Measurements from ENCODE around the gene FYN.
"Not testable (repeated sequence)": the region's sequence is repeated elsewhere in the genome, so short reads cannot be mapped to it uniquely, and the experiment has no call there.

Gene FYN

DNA sequence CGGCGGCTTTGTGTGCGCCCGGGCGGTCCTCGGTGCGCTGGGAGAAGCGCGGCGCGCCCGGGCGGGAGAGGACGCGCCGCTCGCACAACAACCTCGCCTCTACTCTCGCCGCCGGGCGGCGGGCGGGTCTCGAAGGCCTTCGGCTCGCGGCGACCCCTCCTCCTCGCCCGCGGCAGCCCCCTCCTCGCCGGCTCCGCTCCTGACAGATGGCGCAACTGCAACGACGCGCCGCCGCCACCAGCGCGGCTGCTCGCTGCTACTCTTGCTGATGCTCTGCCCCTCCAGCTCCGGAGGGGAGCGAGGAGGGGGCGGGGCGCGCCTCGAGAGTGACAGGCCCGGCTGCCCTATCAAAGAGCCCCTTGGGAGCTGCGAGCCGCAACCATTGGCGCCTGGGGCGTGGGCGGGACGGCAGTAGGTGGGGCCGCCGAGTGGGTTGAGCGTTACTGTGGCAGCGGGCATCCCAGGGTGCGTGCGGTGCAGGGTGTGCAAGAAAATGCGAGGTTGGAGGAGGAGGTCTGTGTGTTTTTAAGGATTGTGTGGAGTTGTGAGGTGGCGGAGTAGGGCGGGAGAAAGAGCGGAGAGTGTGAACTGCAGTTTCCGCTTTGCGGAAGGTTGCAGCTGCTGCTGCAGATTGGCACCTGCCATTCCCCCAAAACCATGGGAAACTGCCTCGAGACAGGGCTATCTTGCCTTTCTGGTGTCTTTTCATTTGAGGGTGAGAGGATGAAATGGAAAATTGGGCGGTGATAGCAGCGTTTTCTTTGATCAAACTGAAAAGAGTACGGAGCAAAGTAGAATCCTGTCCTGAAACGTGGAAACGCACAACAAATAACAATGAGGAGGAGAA lies at the start of gene FYN:
Gene FYN, minus strand, starts transcription at position 275 of the 847 bp plus-strand sequence. CDS start 153,401 bp downstream, outside the sequence.
- DNase-seq (ENCODE audit: low read depth): peak; percentile 99

DNA sequence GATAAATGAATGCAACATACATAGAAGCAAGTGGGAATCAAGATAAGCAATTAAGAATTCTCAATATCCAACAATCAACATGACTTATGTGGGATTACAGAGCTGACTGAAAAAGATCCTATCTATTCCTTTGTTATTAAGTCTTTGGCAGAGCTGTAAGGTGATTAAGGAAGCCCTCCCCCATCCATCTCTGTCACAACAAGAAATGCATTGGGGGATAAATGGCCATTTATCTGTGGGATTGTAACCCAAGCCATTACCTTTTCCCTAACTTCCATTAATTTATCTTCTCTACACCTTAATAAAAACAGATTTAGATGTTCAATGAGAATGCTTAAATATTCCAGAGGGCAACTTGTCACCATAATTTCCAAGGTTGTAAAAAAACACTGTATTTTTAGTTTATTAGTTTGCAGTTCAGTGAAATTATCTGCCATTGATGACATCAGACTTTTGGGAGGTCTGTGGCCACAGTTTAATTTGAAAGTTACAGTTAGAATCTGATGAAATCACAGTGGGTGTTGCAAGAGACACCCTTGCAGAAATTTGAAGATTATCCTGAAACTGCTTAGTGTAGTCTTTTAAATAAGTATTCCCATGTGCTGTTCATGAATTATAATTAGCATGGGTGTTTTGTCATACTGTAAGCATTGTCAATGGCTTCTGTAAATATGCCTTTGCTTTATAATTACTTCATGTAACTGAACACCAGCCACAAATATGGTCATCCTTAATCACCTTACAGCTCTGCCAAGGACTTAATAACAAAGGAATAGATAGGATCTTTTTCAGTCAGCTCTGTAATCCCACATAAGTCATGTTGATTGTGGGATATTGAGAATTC lies 49.4 kb upstream of the FYN start:
- DNase-seq (ENCODE audit: low read depth): no peak

DNA sequence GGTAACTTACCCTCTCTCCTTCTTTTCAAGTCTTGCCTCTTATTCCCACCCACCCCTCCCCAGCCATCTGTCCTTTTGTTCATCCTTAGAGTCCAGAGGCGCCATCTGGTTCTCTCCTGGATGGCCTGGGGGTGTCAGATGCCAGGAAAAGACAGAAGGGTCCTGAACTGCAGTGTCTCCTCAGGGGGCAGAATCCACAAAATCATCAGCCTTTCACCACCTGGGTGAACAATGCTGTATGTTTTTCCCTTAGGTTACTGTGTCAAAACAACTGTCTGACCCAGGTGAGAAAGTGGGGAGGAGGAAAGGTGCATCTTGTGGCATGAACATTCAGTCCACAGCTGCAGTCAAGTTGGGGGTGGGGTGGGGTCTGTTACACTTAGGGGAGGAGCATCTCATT lies 47.9 kb upstream of the FYN start:
- no peak for DNase-seq (ENCODE audit: low read depth)

DNA sequence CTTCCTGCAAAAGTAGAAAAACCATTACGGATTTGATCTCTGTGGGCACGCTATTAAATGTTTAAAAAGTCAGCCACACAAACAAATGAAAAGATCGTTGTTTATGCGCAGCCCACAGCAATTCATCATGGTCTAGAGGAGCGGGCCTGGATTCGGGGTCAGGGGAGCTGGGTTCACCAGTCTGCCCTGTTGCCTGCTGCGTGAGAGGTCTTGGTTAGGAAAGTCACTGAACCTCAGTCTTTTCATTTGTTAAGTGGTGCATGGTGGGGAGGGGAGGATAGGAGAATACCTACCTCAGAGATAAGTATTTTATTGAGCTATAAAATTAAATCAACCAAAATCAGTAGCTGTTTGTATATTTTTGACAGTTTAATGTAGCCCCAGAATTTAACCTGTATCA lies 47.3 kb upstream of the FYN start:
- DNase-seq (ENCODE audit: low read depth): no peak

DNA sequence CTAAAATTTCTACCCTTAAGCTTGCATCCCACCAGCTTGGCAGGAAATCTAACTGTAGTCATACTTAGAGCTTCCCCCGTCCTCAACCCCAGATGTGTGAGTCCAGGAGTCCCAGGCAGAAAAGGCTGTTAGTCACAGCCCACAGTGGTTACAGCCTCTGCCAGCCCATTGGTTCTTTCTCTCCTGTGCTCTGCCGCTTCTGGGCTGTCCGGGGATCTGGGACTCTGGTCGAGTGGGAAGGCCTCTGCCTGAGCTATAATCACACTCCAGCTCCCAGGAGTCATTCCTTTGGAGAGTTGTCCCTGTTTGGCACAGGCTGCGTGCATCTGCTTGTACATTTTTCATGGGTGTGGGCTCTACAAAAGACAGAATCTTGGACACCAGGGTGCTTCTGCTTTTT lies 45.6 kb upstream of the FYN start:
- no peak for DNase-seq (ENCODE audit: low read depth)

DNA sequence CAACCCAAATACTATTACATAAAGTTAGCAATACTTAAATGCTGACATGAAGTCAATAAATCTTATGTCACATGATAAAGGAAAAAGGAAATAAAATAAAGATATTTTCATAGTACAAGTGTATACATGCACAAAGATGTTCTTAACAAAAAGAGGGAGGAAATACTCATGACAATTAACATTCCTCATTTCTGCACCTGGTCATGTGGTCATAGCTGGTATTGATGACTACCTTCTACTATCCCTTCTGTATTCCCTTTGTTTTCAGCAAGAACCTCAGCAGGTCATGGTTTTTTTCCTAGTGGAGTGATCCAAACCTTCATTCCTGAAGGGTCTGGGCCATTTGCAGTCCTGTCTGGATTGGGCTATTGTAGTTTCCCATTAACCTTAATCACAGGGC lies 43.5 kb upstream of the FYN start:
- no peak for DNase-seq (ENCODE audit: low read depth)

DNA sequence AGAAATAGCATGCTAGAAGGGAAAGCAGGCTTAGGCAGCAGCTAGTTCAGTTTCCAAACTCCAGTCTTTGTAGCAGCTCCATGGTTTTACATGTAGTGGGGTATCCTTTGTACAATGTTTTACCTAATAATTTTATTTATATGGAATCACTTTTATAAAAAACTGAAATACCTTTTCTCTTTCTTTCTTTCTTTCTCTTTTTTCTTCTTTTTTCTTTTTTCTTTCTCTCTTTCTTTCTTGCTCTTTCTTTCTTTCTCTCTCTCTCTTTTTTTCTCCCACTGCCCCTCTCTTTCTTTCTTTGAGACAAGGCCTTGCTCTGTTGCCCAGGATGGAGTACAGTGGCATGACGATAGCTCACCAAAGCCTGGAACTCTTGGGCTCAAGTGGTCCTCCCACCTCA lies 41.4 kb upstream of the FYN start:
- DNase-seq (ENCODE audit: low read depth): no peak

DNA sequence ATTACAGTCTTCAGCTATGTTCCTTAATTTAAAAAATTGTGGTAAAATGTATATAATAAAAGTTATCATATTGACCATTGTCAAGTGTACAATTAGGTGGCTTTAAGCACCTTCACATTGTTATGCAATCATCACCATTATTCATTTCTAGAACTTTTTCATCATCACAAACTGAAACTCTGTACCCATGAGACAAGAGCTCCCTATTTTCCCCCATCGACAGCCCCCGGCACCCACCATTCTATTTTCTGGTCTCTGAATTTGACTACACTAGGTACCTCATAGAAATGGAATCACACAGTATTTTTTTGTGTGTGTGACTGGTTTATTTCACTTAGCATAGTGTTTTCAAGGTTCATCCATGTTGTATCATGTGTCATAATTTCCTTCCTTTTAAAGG lies 39.7 kb upstream of the FYN start:
- DNase-seq (ENCODE audit: low read depth): no peak

DNA sequence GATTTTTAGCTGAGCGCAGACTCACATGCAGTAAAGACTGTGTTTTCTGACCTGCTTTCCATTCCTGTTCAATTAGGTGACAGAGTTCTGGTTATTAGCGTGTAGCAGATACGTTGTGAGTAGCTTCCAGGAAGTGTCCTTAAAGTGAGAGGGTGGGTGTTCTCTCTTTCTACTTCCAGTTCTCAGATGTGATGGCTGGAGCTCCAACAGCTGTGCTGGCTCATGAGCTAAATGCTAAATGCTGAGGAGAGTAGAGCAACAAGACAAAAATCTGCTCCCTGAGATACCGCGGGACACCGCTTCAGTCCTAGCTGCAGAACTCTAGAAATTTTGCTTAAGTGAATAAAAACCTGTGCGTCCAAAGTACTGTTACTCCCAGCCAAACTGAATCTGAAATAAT lies 38.2 kb upstream of the FYN start:
- no peak for DNase-seq (ENCODE audit: low read depth)

DNA sequence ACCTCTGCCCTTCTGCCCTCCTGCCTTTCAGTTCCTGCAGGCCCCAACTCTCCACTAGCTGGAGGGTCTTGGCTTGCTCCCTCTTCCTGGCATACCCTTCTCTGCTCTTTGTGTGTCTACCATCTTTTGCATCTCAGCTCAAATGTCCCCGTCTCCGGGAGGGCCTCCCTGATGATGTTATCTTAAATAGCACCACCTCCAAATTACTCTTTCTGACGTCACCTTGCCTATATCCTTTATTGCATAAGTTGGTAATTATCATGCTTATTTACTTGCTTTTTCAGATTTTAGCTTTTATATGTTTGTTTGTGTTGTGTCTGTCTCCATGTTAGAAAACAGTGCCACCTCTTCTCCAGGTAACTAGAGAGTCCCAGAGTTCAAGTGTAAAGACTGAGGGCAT lies 36.0 kb upstream of the FYN start:
- DNase-seq (ENCODE audit: low read depth): no peak

DNA sequence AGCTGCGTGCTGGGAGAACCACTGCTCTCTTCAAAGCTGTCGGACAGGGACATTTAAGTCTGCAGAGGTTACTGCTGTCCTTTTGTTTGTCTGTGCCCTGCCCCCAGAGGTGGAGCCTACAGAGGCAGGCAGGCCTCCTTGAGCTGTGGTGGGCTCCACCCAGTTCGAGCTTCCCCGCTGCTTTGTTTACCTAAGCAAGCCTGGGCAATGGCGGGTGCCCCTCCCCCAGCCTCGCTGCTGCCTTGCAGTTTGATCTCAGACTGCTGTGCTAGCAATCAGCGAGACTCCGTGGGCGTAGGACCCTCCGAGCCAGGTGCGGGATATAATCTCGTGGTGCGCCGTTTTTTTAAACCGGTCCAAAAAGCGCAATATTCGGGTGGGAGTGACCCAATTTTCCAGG lies 35.1 kb upstream of the FYN start:
- DNase-seq (ENCODE audit: low read depth): not testable (repeated sequence)

DNA sequence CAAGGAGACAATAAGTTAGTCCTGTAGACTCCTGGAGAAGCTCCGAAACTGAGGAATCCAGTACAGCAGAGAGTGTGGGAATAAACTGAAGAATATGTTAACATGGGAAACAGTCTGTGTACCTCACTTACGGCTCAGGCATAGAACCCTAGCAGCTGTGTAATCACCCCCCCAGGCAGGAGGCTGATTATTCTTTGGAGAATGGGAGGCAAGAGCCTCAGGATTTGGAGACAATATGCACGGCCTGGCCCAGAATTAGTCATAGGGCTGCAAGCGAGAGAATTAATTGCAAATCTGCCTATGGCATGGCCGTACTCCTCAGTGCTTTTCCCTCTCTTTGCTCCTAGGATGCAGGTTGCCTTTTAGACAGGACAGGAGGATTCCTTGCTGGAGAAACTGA lies 27.5 kb upstream of the FYN start:
- DNase-seq (ENCODE audit: low read depth): no peak

DNA sequence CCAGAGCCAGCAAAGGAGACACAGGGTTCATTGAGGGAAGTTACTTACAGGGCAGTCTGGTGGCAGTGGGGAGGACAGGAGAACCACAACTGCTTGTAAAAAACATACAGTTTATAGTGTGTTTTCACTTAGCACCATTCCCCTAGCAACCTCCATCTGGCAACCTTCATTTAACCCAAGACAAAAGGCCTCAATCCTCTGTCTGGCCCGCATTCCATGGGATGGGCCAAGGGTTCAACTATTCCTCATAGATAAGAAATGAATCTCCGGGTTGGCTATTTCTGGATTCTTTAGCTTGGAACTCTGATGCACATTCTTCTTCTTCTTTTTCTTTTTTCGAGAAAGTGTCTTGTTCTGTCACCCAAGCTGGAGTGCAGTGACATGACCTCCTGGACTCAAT lies 26.3 kb upstream of the FYN start:
- DNase-seq (ENCODE audit: low read depth): no peak

DNA sequence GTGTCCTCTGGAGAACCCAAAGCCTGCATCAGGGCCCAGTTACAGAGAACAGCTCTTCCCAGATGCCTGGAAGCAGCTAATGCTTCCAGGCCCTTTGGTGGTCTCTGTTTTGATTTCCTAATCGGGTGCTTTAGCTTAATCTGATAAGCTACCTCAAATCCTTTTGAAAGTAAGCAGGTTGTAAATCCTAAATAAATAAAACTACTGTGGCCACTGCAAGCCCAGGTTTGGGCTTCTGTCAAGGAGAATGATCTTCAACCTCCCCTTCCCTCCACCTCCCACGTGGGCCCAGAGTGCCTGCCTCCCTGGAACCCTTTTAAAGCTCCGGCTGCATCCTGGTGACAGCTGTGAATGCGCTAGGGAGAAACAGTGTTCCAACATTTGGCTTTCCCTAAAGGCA lies 25.2 kb upstream of the FYN start:
- no peak for DNase-seq (ENCODE audit: low read depth)

DNA sequence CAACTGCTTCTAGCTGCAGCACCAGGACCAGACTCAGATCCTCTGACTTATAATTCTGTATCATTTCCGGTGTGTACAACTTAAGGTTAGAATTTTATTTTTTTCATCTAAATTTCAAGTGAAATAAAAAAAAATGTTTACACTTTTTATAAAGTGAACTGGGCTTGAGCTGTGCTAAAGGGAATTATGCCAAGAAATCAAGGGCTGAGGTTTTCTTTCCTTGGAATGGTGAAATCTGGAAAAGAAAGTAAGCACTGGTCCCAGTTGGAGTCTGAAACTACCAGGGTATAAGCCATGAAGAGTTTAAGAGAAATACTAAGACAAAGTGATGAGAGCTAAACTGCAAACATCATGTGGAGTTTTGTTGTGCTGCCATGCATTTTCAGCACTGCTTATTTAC lies 21.7 kb upstream of the FYN start:
- no peak for DNase-seq (ENCODE audit: low read depth)

DNA sequence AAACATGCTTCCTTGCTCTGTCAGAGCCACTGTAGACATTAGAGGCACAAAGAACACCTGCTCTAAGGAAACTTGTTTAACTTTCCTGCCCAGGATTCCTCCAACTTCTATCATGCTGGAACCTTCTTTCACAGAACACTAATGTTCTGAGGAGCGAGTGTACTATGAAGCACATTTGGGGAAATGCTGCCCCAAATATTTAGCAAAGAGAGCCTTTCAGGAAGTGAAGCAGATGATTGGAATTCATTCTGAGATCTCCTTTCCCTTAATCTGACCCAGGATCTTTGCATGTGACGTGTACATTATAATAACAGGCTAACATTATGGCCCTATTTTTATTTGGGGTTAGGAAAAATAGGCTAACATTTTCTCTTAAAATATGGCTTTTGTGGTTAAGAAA lies 21.0 kb upstream of the FYN start:
- DNase-seq (ENCODE audit: low read depth): no peak

DNA sequence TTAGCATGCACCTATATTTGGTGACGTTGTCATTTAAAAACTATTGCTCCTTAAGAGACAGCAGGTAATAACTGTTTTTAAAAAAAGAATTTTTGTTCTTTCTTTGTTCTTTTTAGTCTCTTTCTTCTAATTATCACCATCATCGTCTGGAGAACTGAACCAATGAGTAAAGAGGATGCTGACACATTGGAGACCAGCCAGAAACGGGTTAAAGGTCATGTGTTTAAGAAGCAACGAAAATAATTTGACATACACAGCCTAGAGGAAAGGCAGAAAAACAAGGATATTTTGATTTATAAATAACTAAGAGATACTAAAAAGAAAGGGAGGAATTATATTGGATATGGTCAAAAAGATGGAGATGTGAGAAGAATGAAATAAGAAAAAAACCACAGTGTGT lies 19.2 kb upstream of the FYN start:
- no peak for DNase-seq (ENCODE audit: low read depth)

DNA sequence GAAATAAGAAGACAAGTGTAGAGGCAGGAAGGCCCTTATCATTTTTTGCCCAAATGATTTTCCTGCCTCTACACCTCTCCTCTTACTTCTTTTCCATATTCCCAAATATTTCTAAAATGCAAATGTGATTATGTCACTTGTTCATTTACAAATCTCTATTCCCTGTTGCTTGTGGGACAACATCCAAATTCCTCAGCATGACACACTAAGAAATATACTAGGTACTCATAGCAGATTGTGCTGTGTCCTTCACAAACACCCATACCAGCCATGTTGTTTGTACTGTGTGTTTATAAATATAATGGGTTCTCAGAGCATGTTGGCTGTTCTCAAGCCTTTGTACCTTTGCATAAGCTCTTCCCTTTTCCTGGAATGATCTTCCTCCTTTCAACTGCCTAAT lies 17.7 kb upstream of the FYN start:
- DNase-seq (ENCODE audit: low read depth): no peak

DNA sequence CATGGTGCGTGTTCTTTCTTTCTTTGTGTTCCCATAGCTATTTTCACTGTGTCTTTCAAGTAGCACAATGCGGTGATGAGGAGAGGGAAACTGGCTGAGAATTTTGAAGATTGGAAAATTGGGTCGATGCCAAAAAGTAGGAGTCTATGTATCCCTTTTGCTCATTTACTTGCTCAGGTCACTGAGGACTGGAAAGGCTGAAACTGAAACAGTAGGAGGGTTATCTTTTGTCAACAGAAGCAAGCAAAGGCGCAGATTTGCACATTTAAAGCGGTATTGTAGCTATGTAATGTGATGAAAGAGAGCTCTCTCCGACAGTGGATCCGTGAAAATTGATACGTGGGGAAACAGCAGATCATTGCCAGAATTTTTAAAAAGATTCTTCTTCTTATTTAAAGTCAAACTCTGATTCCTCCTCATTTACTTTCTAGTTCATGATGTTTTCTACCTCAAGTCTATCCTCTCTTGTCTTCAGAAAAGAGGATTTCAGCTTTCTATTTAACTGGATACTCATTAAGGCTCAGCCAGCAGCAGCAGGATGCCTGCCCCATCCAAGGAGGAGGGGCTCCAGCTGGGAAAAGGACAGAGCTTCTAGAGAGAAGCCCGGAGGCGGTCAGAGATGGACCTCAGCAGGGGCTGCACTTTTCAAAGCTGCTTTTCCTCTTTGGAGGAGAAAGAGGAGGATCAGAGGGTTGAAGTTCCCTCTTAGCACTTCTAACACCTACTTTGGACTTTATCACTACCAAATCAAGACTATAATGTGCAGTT lies 15.9 kb upstream of the FYN start:
- no peak for DNase-seq (ENCODE audit: low read depth)

DNA sequence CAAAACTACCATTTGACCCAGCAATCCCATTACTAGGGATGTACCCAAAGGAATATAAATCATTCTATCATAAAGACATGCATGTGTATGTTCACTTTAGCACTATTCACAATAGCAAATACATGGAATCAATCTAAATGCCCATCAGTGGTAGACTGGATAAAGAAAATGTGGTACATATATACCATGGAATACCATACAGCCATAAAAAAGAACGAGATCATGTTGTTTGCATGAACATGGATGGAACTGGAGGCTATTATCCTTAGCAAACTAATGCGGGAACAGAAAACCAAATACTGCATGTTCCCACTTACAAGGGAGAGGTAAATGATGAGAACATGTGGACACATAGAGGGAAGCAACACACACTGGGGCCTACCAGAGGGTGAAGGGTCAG lies 13.5 kb upstream of the FYN start:
- DNase-seq (ENCODE audit: low read depth): not testable (repeated sequence)

DNA sequence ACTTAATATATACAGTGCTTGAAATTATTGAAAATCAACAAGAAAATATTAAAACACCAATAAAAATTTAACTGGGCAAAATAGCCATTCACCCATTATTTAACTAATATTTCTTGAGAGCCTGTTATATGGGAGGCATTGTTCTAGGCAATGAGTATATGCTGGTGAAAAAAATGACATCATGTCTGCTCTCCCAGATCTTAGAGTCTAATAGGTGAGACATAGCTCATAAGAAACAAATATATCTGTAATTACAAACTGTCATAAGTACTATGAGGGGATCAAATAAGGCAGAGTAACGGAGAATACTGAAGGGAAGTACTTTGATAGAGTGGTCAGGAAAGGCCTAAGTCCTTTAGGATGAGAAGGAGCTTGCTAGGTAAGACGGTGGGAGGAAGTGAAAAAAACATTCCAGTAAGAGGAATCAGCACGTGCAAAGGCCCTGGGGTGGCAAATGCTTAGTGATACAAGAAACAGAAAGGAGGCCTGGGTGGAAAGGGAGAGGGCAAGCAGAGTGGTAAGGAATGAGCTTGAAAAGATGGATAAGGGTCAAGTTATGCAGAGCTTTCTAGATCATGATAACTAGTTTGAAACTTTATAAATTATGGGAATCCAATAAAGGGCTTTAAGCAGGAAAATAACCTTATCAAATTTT lies 12.2 kb upstream of the FYN start:
- DNase-seq (ENCODE audit: low read depth): no peak

DNA sequence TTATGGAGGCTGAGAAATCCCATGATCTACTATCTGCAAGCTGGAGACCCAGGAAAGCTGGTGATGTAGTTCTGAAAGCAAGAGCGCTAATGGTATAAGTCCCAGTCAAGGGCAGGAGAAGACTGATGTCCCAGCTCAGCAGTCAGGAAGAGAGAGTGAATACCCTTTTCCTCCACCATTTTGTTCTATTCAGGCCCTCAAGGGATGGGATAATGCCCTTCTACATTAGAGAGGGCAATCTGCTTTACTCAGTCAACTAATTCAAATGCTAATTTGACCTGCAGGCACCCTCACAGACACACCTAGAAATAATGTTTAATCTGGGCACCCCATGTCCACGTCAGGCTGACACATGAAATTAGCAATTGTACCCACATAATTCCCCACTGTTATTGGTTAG lies 10.8 kb upstream of the FYN start:
- no peak for DNase-seq (ENCODE audit: low read depth)
